Measurements from ENCODE around the gene C17orf67. TPM values are rescaled to one million over a fixed set of nuclear protein-coding genes. Genes with fewer than 3 reads are reported as not detected.
A peak's percentile ranks its signal among the peaks of the same experiment; 100 is the strongest.

Gene C17orf67
- total and polyA plus RNA-seq, 2 of the 13 experiments (the other 11 are each of a cell fraction or from before 2014, with no cell fraction given) = 0.41 to 0.86 TPM

DNA sequence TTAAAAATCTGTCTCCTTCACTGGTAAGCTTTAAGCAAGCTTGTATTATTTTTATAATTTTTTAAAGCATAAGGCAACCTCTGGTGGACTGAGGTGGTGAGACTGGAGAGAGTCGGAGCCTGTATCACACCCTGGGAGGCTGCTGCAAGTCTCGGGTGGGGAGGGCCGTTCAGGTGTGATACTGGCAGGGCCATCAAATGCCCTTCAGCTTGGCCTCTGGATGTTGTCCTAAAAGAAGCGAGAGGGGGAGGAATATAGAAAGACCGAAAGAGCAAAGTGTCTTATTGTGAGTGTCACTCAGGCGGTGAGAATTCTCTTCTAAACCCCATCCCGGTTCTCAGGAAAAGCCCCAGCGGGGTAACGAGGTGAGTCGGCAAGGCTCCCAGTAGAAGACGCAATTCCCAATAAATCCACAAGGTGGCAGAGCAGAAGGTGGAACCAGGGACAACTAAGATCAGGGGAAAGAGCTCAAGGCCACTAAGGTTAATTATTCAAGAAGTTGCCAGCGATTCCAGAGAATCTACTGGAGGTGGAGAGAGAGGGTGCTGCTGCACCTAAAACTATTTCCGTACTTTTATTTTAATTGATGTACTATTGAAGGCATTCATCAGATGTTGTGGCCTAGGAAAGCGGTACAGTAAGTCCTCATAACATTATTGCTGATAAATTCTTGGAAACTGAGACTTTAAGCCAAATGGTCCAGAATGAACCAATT lies 14.1 kb downstream of the C17orf67 start (continued):
- TF ChIP-seq SALL2 (CRISPR knock-in tag; IDR thresholded peaks at IDR 0.05) (0 out of 2 replicates have a peak, but pooled peaks have one; percentile 37), CBX5 (CRISPR knock-in tag; IDR thresholded peaks at IDR 0.05; ENCODE audit: borderline replicate concordance) (peak; percentile 50; the same call in 1 of the 2 replicates), ZNF605 (CRISPR knock-in tag; IDR thresholded peaks at IDR 0.05) (no peak), ZNF101 (CRISPR knock-in tag; IDR thresholded peaks at IDR 0.05; ENCODE audit: borderline replicate concordance, low read depth) (no peak), TBP (CRISPR knock-in tag; IDR thresholded peaks at IDR 0.05) (no peak), ZNF589 (CRISPR knock-in tag; conservative IDR thresholded peaks at IDR 0.05) (no peak), HMGXB3 (CRISPR knock-in tag; IDR thresholded peaks at IDR 0.05; ENCODE audit: borderline replicate concordance) (no peak), SNAPC5 (CRISPR knock-in tag; IDR thresholded peaks at IDR 0.05; ENCODE audit: borderline replicate concordance) (no peak), PBX2 (CRISPR knock-in tag; IDR thresholded peaks at IDR 0.05) (no peak), ONECUT2 (CRISPR knock-in tag; IDR thresholded peaks at IDR 0.05) (peak; percentile 32; the same call in 1 of the 2 replicates), RBAK (CRISPR knock-in tag; IDR thresholded peaks at IDR 0.05) (no peak), SKI (IDR thresholded peaks at IDR 0.05; ENCODE audit: partially characterized antibody) (no peak), ZBTB42 (CRISPR knock-in tag; IDR thresholded peaks at IDR 0.05) (no peak), SIN3A (IDR thresholded peaks at IDR 0.05; ENCODE audit: borderline replicate concordance, low read depth, low read length) (no peak), ZIK1 (CRISPR knock-in tag; IDR thresholded peaks at IDR 0.05; ENCODE audit: borderline replicate concordance, low read depth) (no peak), ZNF143 (CRISPR knock-in tag; IDR thresholded peaks at IDR 0.05) (no peak), TBL1XR1 (IDR thresholded peaks at IDR 0.05; ENCODE audit: borderline replicate concordance, low read length, partially characterized antibody) (no peak), ATF1 (CRISPR knock-in tag; IDR thresholded peaks at IDR 0.05) (no peak), ZNF724P (CRISPR knock-in tag; IDR thresholded peaks at IDR 0.05; ENCODE audit: borderline replicate concordance) (no peak), TAF1 (CRISPR knock-in tag; IDR thresholded peaks at IDR 0.05) (no peak), ZNF530 (CRISPR knock-in tag; IDR thresholded peaks at IDR 0.05; ENCODE audit: low read depth) (no peak)
- TF ChIP-seq, protein P1, sequence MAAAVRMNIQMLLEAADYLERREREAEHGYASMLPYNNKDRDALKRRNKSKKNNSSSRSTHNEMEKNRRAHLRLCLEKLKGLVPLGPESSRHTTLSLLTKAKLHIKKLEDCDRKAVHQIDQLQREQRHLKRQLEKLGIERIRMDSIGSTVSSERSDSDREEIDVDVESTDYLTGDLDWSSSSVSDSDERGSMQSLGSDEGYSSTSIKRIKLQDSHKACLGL (CRISPR knock-in tag; IDR thresholded peaks at IDR 0.05) = no peak
- TF ChIP-seq, protein P2, sequence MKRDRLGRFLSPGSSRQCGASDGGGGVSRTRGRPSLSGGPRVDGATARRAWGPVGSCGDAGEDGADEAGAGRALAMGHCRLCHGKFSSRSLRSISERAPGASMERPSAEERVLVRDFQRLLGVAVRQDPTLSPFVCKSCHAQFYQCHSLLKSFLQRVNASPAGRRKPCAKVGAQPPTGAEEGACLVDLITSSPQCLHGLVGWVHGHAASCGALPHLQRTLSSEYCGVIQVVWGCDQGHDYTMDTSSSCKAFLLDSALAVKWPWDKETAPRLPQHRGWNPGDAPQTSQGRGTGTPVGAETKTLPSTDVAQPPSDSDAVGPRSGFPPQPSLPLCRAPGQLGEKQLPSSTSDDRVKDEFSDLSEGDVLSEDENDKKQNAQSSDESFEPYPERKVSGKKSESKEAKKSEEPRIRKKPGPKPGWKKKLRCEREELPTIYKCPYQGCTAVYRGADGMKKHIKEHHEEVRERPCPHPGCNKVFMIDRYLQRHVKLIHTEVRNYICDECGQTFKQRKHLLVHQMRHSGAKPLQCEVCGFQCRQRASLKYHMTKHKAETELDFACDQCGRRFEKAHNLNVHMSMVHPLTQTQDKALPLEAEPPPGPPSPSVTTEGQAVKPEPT (CRISPR knock-in tag; IDR thresholded peaks at IDR 0.05; ENCODE audit: low read depth) = no peak
